Smooth muscle cell (in vitro differentiated cells): ENCODE data around the gene SERPINH1. TPM values are rescaled to one million over a fixed set of nuclear protein-coding genes. Genes with fewer than 3 reads are reported as not detected.
A peak's percentile ranks its signal among the peaks of the same experiment; 100 is the strongest.

Experiments
- DNase-seq: peaks from one replicate; lab custom pipeline; 2025; ENCODE audit not compliant: unreplicated experiment; lab: John Stamatoyannopoulos, UW
- H2AFZ ChIP-seq: fragments of 200-600 bp; sonication (generic); 2 replicates; pipeline ENCODE4 v1.6.0; 2016; ENCODE audit warnings: antibody characterized with exemption, low read depth, mild to moderate bottlenecking
- H3F3A ChIP-seq: fragments of 200-600 bp; sonication (generic); 2 replicates; pipeline ENCODE4 v1.6.0; 2017; ENCODE audit warnings: antibody characterized with exemption, low read depth
- H3K27ac ChIP-seq: fragments of 200-600 bp; sonication (generic); 2 replicates; pipeline ENCODE4 v1.5.1; 2016; ENCODE audit warnings: low read depth, mild to moderate bottlenecking
- H3K27me3 ChIP-seq: fragments of 200-600 bp; sonication (generic); 2 replicates; pipeline ENCODE4 v1.6.1; 2016; ENCODE audit warnings: low read depth, mild to moderate bottlenecking
- H3K36me3 ChIP-seq: fragments of 200-600 bp; sonication (generic); 2 replicates; pipeline ENCODE4 v1.5.1; 2016; ENCODE audit warnings: low read depth
- H3K4me1 ChIP-seq: fragments of 200-600 bp; sonication (generic); 2 replicates; pipeline ENCODE4 v1.5.1; 2016; ENCODE audit warnings: low read depth
- H3K4me2 ChIP-seq: fragments of 200-600 bp; sonication (generic); 2 replicates; pipeline ENCODE4 v1.6.0; 2016; ENCODE audit warnings: mild to moderate bottlenecking
- H3K4me3 ChIP-seq: fragments of 200-600 bp; sonication (generic); 2 replicates; pipeline ENCODE4 v1.5.1; 2016; ENCODE audit warnings: mild to moderate bottlenecking
- H3K79me2 ChIP-seq: fragments of 200-600 bp; sonication (generic); 2 replicates; pipeline ENCODE4 v1.6.0; 2016; ENCODE audit warnings: low read depth, mild to moderate bottlenecking
- H3K9ac ChIP-seq: fragments of 200-600 bp; sonication (generic); 2 replicates; pipeline ENCODE4 v1.6.0; 2016; ENCODE audit warnings: low read depth
- H3K9me3 ChIP-seq: fragments of 200-600 bp; sonication (generic); replicated peaks from 2 replicates; pipeline ENCODE4 v1.5.1; 2016; ENCODE audit warnings: low read depth
- H4K20me1 ChIP-seq: fragments of 200-600 bp; sonication (generic); 2 replicates; pipeline ENCODE4 v1.6.0; 2016; ENCODE audit warnings: low read depth
- CTCF ChIP-seq: fragments of 200-600 bp; sonication (generic); IDR thresholded peaks from 2 replicates; pipeline ENCODE4 v1.5.1; 2017; ENCODE audit warnings: borderline replicate concordance, mild to moderate bottlenecking, antibody characterized with exemption; ENCODE audit not compliant: insufficient read depth, poor library complexity, severe bottlenecking
- WGBS: methylation state at CpG from one replicate; pipeline ENCODE4 v1.1.7; 2016; ENCODE audit warnings: low lambda C conversion rate; 5-methylcytosine and 5-hydroxymethylcytosine counted together
- polyA plus RNA-seq: library from polyadenylated mRNA; unstranded; fragments of >200 nt; fragmentation: Nextera tagmentation; extraction: Ambion mirVana; gene quantifications from 2 replicates; pipeline ENCODE4 v1.2.1, GENCODE V29; 2016
- total RNA-seq: library from RNA; depleted of rRNA; stranded (reverse); fragments of >200 nt; gene quantifications from 2 replicates; pipeline ENCODE4 v1.2.3, GENCODE V29; 2014

Gene SERPINH1
- total and polyA plus RNA-seq, 2 experiments from 2014 or later: 1,493 to 2,653 TPM

- Histone ChIP-seq H3K9me3 (no peaks in the 10 kb centered on the region), H3K4me3 (no peak overlapping the region), H3K36me3 (no peaks in the 10 kb centered on the region), H3K27ac (no peak overlapping the region), H2AFZ (no peak overlapping the region), H3K4me1 (no peaks in the 10 kb centered on the region), H3F3A (no peaks in the 10 kb centered on the region), H3K79me2 (no peaks in the 10 kb centered on the region), H4K20me1 (no peaks in the 10 kb centered on the region), H3K27me3 (no peaks in the 10 kb centered on the region), H3K4me2 (no peak overlapping the region), H3K9ac (no peak overlapping the region)
- peak; percentile 17 for DNase-seq
- TF ChIP-seq CTCF: peak; percentile 96
- 39% methylated on average over 7 of the region's 7 CpGs for WGBS
Measured at GRCh38 chr11:75532200-75533048, 29.6 kb upstream of the SERPINH1 start.

GRCh38 chr11:75533896-75534258, 28.2 kb upstream of the SERPINH1 start:
- H3K27ac ChIP-seq: no peak overlapping the region
- H3K27me3 ChIP-seq: no peaks in the 10 kb centered on the region
- H3K79me2 ChIP-seq: no peaks in the 10 kb centered on the region
- no peaks in the 10 kb centered on the region for H3K4me1 ChIP-seq
- no peak overlapping the region for H3K4me3 ChIP-seq
- H3K9me3 ChIP-seq: no peaks in the 10 kb centered on the region
- no peak for DNase-seq
- no peak overlapping the region for H3K4me2 ChIP-seq
- no peaks in the 10 kb centered on the region for H3K36me3 ChIP-seq
- no peak for TF ChIP-seq CTCF
- no peak overlapping the region for H2AFZ ChIP-seq
- H3K9ac ChIP-seq: no peak overlapping the region
- H4K20me1 ChIP-seq: no peaks in the 10 kb centered on the region
- H3F3A ChIP-seq: no peaks in the 10 kb centered on the region
- WGBS: 92% methylated on average over 1 of the region's 1 CpG

GRCh38 chr11:75534259-75535069, 27.6 kb upstream of the SERPINH1 start:
- WGBS: 83% methylated on average over 15 of the region's 15 CpGs
- H3K79me2 ChIP-seq: no peaks in the 10 kb centered on the region
- DNase-seq: no peak
- no peaks in the 10 kb centered on the region for H3K27me3 ChIP-seq
- H3K4me3 ChIP-seq: no peak overlapping the region
- H3K36me3 ChIP-seq: no peaks in the 10 kb centered on the region
- H3K27ac ChIP-seq: no peak overlapping the region
- no peaks in the 10 kb centered on the region for H3F3A ChIP-seq
- no peak overlapping the region for H3K9ac ChIP-seq
- H3K9me3 ChIP-seq: no peaks in the 10 kb centered on the region
- no peak overlapping the region for H2AFZ ChIP-seq
- no peak for TF ChIP-seq CTCF
- H3K4me1 ChIP-seq: no peaks in the 10 kb centered on the region
- no peak overlapping the region for H3K4me2 ChIP-seq
- no peaks in the 10 kb centered on the region for H4K20me1 ChIP-seq
